Measurements from ENCODE around the gene KMT2D.
A peak's percentile ranks its signal among the peaks of the same experiment; 100 is the strongest.
"Not testable (repeated sequence)": the region's sequence is repeated elsewhere in the genome, so short reads cannot be mapped to it uniquely, and the experiment has no call there.

KMT2D gene

GRCh38 chr12:49086116-49086515 is 25.5 kb upstream of the KMT2D start:
- no peak for DNase-seq

DNA sequence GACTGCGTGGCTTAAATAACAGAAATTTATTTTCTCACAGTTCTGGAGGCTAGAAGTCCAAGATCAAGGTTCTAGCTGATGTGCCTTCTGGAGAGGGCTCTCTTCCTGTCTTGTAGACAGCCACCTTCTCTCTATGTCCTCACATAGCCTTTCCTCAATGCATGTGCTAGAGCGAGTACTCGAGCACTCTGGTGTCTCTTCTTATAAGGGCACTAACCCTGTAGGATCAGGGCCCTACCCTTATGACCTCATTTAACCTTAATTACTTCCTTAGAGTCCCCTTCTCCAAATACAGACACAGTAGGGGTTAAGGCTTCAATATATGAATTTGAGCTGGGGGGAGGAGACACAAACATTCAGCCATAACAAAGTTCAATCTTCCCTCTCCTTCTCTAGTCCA is 23.8 kb upstream of the KMT2D start:
- no peak for DNase-seq

DNA sequence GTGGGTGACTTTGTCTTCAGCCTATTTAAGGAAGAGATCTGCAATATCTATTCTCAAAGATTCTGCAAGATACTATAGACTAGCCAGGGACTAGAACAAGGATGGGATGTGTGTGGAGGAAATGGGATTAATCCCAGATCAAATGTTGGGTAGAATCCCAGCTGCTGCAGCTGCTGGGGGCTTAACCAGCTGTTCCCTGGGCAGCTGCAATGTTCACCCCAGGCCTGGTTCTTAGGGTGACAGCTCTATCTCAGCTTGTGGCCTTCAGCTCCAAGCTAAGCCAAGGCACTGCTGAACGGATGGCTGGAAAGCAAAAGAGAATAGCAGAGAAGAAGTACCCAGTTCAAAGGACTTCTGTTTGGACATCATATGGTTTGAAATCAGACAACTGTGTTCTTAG is 19.2 kb upstream of the KMT2D start:
- DNase-seq: no peak

- no peak for DNase-seq
Measured at GRCh38 chr12:49070971-49071370, 10.4 kb upstream of the KMT2D start.

- DNase-seq: peak; percentile 100
Measured at GRCh38 chr12:49069507-49070346, 9.1 kb upstream of the KMT2D start, which contains the start of gene RHEBL1. Gene RHEBL1, minus strand, starts transcription at chr12:49069979. Its CDS starts 194 bp downstream, at chr12:49069785.

DNA sequence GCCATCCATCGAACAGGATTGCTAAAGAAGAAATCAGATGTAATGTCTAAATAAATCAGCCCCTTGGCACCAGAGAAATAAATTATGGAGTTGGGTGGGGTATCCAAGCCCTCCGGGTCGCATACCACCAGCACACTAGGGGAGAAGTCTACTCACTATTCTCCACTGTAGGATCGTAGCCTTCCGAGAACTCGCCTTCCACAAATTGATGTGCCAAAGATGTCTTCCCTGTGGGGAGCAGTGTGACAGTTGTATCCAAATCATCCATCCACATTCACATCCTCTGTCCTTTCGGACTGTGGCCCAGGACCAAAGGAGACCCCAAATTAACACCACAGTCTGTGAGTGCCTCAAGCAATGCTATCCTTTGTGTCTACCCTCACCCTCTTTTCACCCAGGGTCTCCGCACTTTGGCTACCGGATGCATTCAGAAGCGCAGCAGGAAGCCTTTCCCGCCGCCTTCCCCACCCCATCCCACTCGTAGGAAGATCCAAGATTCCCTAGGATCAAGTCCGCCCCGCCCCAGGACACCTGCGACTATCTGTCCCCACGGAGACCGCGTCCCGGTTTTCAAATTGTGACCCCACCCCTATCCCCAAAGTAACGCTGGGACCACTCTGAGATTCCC is 8.4 kb upstream of the KMT2D start:
- DNase-seq: no peak

- no peak for DNase-seq
Measured at GRCh38 chr12:49066120-49066519, 5.5 kb upstream of the KMT2D start.

DNA sequence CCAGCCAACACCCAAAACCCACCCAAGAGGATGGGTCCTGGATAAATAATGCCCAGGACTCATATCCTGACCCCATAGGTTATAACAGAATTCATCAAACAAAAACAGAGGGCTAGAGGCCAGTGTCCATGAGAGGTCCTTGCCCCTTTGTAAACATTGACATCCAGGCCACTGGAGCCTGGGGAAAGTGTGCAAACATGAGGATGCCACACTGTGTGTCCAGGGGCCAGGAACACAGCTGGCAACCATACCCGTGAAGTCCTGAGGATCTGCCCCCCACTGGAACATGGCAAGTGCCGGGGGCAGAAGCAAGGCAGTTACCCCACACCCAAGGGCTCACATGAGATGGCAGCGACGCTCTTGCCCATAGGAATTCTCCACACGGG is 4.2 kb upstream of the KMT2D start:
- DNase-seq: no peak

DNA sequence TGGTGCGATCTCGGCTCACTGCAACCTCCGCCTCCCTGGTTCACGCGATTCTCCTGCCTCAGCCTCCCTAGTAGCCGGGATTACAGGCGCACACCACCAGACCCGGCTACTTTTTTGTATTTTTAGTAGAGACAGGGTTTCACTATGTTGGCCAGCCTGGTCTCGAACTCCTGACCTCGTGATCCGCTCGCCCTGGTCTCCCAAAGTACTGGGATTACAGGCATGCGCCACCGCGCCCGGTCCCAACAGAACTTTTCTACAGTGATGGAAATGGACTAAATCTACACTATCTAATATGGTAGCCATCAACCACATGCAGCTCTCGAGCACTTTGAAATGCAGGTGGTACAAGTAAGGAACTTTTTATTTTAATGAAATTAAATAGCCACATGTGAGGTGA is 1.3 kb upstream of the KMT2D start:
- DNase-seq: not testable (repeated sequence)

DNA sequence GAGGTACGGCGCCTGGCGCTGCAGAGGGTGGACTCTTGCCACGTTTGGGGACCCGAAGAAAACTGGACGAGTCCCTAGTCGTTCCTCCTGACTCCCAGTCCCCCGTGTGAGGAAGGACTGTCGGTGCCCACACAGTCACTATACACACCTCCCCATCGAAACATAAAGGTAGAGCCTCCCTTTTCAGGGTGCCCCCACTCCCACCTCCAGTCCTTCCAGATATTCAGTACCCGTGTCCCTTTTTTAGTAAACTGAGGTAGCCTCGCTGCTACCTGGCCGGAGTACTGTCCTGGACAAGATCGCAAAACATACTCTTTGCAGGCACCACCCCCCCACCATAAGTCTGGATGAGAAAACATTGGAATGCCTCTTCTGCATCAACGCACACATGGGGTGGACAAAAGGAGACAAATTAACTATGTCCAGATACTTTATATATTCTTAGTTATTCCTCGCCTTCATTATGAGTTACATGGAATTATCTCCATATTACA is 610 bp upstream of the KMT2D start:
- DNase-seq: no peak

DNA sequence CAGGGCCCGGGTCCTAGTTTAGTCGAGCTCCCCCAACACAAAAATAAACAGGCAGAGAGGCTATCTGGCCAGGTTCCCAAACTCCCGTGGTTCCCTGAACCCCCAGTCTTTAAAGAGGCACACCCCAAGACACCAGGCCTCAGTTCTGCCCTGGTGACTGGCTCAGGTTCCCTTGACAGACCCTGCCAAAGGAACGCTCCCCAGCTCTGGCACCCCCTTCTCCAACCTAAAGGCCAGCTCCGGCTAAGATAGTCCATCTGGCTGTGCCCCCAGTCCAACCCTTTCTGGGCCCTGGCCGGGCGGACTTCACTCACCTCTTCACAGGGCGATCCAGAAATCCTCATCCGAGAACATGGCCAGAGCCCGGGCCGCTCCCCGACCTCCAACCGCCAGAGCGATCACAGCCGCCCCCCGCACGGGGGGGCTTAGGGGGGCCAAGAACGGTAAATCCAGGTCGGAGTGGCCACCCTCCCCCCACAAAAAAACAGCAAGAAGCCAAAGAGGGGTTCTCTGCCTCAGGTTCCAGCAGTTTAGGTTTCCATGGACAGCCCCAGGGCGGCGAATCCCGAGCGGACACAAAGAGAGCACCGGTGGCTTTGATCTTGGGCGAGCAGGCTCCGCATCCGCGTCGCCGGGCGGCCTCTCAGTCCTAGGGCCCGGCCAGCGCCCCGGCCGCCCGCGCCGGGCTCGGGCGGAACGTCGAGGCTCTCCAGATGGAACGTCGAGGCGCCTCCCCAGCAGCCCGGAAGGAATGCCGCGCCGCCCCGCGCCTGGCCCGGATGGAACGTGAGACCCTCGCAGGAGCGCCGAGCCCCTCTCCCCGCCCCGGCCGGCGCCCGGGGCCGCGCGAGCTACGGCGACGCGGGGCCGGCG is 1.1 kb downstream of the KMT2D start:
- peak; percentile 41 for DNase-seq

- no peak for DNase-seq
Measured at GRCh38 chr12:49059045-49059298, 1.6 kb downstream of the KMT2D start.

GRCh38 chr12:49058366-49059044 is 2.1 kb downstream of the KMT2D start:
- no peak for DNase-seq

- DNase-seq: peak; percentile 40
Measured at GRCh38 chr12:49057888-49058287, 2.7 kb downstream of the KMT2D start.

DNA sequence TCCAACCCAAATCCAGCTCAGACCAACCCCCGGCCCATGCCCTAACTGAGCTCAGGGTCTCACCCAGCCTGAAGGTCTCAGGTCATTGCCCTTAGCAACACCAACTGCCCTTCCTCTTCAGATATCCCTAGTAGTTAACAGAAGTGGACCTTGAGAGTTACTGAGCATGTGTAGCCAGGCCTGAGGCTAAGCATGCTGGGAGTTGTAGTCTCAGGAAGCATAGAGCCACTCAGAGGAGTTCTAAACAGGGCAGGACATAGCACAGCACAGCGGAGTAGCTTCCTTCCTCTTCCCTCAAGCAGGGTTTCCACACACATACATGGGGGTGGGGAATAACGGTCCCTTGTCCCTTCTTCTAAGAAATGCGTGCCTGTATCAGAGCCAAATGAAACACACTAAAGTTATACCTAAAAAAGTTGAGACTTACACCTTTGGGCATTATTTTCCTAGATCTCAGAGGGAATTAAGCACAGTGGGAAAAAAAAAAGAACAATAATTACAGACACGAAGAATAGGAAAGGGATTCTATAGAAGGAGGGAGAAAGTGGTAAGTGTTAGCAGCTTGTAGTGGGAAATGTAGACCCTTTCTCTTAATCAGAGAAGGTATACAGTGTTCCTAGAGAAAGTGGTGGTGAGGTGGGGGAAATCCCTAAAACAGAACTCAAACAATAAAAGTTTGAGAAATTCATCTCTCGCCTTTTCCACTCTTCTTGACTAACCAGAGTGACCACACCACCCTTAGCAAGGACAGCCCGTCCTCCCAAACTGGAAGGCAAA is 4.4 kb downstream of the KMT2D start:
- peak; percentile 93 for DNase-seq

DNA sequence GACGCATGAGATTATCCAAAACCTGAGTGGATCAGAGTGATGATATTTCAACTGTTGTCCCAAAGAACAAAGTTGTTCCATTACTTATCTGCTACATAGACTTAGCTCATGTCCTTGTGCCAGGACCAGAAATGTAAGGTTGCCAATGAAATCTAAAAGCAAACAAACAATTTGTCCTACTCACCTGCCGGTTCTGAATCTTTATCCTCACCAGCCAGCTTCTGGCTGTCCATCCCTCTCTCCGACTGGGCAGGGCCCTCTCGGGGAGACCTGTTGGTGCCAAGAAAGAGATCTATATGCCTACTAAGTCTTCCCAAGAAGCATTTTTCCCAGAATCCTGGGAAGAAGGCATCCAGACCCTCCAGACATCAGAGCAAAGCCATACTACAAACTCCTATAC is 5.5 kb downstream of the KMT2D start:
- no peak for DNase-seq

DNA sequence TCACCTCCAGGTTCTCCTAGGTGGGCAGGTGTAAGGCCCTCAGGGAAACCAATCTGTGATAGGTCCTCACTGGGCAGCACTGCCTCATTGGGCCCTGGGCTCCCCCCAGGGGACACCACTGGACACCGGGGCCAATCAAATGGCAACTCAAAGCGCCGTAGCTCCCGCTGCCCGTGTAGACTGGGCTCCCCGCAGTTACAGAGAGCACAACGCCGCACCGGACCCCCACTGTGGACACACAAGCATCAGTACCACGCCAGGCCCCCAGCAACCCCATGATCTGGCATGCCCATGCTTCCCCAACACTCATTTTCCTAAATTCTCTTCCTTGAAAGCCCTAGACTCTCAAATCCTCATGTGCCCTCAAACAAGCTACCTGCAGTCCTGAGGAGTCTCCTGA is 6.1 kb downstream of the KMT2D start:
- no peak for DNase-seq

DNA sequence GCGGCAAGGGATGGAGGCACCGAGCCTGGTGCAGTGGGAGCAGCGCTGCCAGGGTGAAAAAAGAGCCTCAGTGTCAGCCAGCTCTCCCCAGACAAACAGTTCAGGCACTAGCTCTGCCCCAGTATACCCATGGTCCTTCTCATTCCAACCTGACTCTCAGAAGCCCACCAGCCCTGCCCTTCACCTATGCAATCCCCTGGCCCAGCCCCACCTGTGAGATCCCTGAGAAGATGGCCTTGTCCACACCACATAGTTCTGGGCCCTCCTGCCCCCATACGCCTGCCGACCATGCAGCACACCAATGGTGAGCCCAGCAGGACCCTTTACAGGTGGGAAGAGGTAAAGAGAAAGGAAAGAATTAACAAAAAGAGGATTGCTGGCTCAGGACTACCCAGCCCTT is 6.5 kb downstream of the KMT2D start:
- no peak for DNase-seq

DNA sequence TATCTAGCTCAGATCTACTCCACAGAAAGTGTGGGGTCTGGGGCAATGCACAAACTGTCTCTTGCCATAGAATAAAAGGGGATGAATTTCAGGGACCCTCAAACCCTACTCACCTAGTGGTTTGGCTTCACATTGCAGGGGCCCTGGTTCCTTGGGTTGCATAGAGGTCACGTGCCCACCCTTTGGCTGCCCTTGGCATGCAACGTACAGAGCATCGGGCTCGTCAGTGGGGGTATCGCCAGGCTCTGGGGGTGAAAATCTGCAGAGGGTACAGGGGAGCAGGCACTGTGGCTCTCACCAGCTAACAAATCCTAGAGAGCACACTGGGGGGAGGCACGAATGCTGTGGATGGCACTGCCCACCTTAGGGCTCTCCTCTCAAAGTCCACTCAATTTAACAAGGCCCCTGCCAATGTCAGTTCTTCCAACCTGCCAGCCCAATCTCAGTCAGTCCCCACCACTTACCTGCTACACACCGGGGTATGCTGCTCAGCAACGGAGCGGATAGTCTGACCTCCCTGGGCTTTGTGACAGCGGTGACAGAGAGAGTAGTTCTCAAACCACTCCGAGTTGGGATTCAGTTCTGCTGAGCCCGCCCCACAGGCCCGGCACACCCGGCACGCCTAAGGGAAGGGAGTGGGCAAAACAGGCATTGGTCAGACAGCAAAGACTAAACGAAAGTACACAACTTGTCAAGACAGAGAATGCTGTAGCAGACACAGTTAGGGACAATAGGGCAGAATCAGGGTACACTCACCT is 8.0 kb downstream of the KMT2D start:
- no peak for DNase-seq

DNA sequence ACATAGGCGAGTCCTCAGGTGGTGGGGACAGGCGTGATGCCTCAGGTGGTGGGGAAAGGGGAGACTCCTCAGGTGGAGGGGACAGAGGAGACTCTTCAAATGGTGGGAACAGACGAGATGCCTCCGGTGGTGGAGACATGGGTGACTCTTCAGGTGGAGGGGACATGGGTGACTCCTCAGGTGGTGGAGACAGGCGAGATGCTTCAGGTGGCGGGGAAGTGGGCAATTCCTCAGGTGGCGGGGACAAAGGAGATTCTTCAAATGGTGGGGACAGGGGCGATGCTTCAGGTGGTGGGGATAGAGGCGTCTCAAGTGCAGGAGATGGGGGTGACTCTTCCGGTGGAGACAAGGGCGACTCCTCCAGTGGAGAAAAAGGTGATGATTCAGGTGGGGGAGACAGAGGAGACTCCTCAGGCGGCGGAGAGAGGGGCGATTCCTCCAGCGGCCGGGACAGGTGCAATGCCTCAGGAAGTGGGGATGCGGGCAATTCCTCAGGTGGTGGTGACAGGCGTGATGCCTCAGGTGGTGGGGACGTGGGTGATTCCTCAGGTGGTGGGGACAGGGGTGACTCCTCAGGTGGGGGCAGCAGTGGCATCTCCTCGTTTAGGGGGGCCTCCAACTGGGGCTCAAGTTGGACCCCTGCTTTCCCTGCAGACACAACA is 8.7 kb downstream of the KMT2D start:
- no peak for DNase-seq

GRCh38 chr12:49051373-49051764 is 9.2 kb downstream of the KMT2D start:
- no peak for DNase-seq

Data from suppressor macrophage treated with lipopolysaccharide for 4 hours (primary cell).